ENCODE data around the gene VPS39. TPM values are rescaled to one million over a fixed set of nuclear protein-coding genes. Genes with fewer than 3 reads are reported as not detected.

Gene VPS39
- total and polyA plus RNA-seq, 2 donors (not counting 3 experiments of a cell fraction or from before 2014, with no cell fraction given): 56.5 to 56.7 TPM

DNA sequence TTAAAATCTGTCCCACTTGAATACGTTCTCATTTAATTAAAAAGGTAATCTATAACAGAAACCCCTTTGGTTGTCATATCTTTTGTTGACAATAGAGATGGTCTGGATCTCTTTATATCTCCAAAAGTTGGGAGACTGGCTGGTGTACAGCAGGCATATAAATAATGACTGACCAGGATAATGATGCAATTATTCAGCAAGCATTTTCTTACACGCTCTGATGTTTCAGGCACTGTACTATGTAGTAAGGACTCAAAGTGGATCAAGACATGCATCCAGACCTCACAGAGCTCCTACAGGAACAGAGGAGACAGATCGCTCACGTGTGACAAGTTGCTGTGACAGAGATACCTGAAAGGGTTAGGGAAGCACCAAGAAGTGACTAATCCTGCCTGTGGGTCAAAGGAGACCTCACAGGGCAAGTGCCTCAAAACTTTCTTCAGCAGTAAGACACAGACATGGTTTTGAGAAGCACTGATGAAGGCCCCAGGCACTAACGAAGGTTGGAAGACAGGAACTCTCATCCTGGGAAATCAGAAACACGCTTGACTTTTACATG is 25.7 kb downstream of the VPS39 start:
- Histone ChIP-seq H3K79me2 (ENCODE audit: control insufficient read depth, insufficient read depth, low read length) (no peaks in the 10 kb centered on the region), H3K9me1 (replicated peaks; ENCODE audit: control insufficient read depth, extremely low read depth, insufficient read depth, low read length) (no peaks in the 10 kb centered on the region), H3K9ac (replicated peaks; ENCODE audit: extremely low read depth, insufficient read depth, low read length) (no peak overlapping the region), H3K9me3 (replicated peaks; ENCODE audit: control insufficient read depth, insufficient read depth, low read length) (no peaks in the 10 kb centered on the region), H4K20me1 (replicated peaks; ENCODE audit: control insufficient read depth, extremely low read depth, insufficient read depth, low read length) (no peaks in the 10 kb centered on the region), H3K4me2 (ENCODE audit: insufficient read depth, low read length) (no peak overlapping the region), H3K27ac (ENCODE audit: insufficient read depth, low read depth, low read length) (no peak overlapping the region), H3K27me3 (ENCODE audit: control insufficient read depth in 2 of 2, insufficient read depth in 2 of 2, low read length in 2 of 2) (no peaks in the 10 kb centered on the region), H2AFZ (ENCODE audit: low read depth, low read length) (no peak overlapping the region), H3K4me3 (replicated peaks in 1 of 3; ENCODE audit: insufficient read depth in 1 of 3, low read depth in 1 of 3, low read length in 3 of 3) (no peak overlapping the region), H3K36me3 (ENCODE audit: control insufficient read depth in 2 of 2, extremely low read depth in 1 of 2, insufficient read depth in 2 of 2, low read length in 2 of 2) (peaks cover 16 to 21% of the 10 kb centered on the region in 2 experiments), H3K4me1 (ENCODE audit: control insufficient read depth, extremely low read depth, insufficient read depth, low read length) (no peaks in the 10 kb centered on the region)
- intact Hi-C loops (cut with micrococcal nuclease): no loop called here
- ChIA-PET CTCF (no interaction called here), POLR2A (no interaction called here)
- TF ChIP-seq CTCF (IDR thresholded peaks at IDR 0.05; ENCODE audit: extremely low read depth in 1 of 2, insufficient read depth in 1 of 2, low read depth in 1 of 2, low read length in 2 of 2) (no peak), POLR2AphosphoS5 (IDR thresholded peaks at IDR 0.05; ENCODE audit: insufficient read depth, low read depth, low read length) (no peak), GATA2 (IDR thresholded peaks at IDR 0.05; ENCODE audit: insufficient read depth, insufficient read length, low read depth, low read length) (no peak), POLR2A (IDR thresholded peaks at IDR 0.05; ENCODE audit: low read depth, low read length) (no peak), EZH2 (IDR thresholded peaks at IDR 0.05; ENCODE audit: borderline replicate concordance, low read depth, low read length, severe bottlenecking) (no peak), MYC (IDR thresholded peaks at IDR 0.05; ENCODE audit: low read depth, low read length) (no peak), FOS (IDR thresholded peaks at IDR 0.05; ENCODE audit: borderline replicate concordance, insufficient read depth, low read length) (no peak), JUN (IDR thresholded peaks at IDR 0.05; ENCODE audit: borderline replicate concordance, insufficient read depth, insufficient read length, low read depth) (no peak)
- TF ChIP-seq, protein P1, sequence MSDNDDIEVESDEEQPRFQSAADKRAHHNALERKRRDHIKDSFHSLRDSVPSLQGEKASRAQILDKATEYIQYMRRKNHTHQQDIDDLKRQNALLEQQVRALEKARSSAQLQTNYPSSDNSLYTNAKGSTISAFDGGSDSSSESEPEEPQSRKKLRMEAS (IDR thresholded peaks at IDR 0.05; ENCODE audit: insufficient read depth, insufficient read length): no peak
- FAIRE-seq (no peak), DNase-seq (ENCODE audit: low read depth, low spot score) (no peak)
- dilution Hi-C loops (cut with MboI; ENCODE audit: extremely low pct_ligation_motif_present, low sequenced_read_pairs): no loop called here
- no TSS peak for BruUV-seq (replicated peaks)
